SK-N-SH (cell line): ENCODE measurements around the gene GRHL3. TPM values are rescaled to one million over a fixed set of nuclear protein-coding genes. Genes with fewer than 3 reads are reported as not detected.

Experiments
- CTCF ChIA-PET: fragments of 300-600, 350-600 bp; formaldehyde crosslinking; extraction: SDS; loops from one replicate; lab custom pipeline; 2021; lab: Yijun Ruan, JAX
- POLR2A ChIA-PET: fragments of 350-600 bp; sonication (Branson Sonifier 250); formaldehyde crosslinking; extraction: SDS; loops from one replicate; lab custom pipeline; 2020; ENCODE audit warnings: antibody characterized with exemption, inconsistent platforms; lab: Yijun Ruan, JAX
- DNase-seq: peaks from one replicate; pipeline ENCODE4 v3.0.0; 2012
- H2AFZ ChIP-seq: fragments of 200-600 bp; sonication (generic); 2 replicates; pipeline ENCODE4 v1.8.1; 2016; ENCODE audit warnings: antibody characterized with exemption, mild to moderate bottlenecking, low read depth
- H3F3A ChIP-seq: fragments of 200-600 bp; sonication (generic); replicated peaks from 2 replicates; pipeline ENCODE3; 2016; ENCODE audit warnings: antibody characterized with exemption, mild to moderate bottlenecking; ENCODE audit not compliant: insufficient read depth
- H3K27ac ChIP-seq, 2 experiments: fragments of 200-500 bp in 1 of 2; fragments of 200-600 bp in 1 of 2; sonication (Bioruptor generic) in 1 of 2; sonication (generic), shearing (Covaris generic) in 1 of 2; 2 replicates each; pipeline versions ENCODE4 v1.5.1 to v1.6.1; 2014 to 2016; ENCODE audit warnings: low read depth in 2 of 2, inconsistent platforms in 1 of 2, low read length in 1 of 2, mild to moderate bottlenecking in 1 of 2, mixed read lengths in 1 of 2
- H3K27me3 ChIP-seq: fragments of 200-600 bp; sonication (generic), shearing (Covaris generic); 2 replicates; pipeline ENCODE4 v1.6.1; 2016; ENCODE audit warnings: mixed run types; ENCODE audit not compliant: insufficient read depth
- H3K36me3 ChIP-seq, 2 experiments: fragments of 200-500 bp in 1 of 2; fragments of 200-600 bp in 1 of 2; sonication (Bioruptor generic) in 1 of 2; sonication (generic) in 1 of 2; replicated peaks in 1 of 2; 2 replicates each; pipeline versions ENCODE3 to v1.5.1; 2014 to 2016; ENCODE audit warnings: low read length in 1 of 2, mild to moderate bottlenecking in 1 of 2; ENCODE audit not compliant: insufficient read depth in 2 of 2, control insufficient read depth in 1 of 2
- H3K4me1 ChIP-seq, 2 experiments: fragments of 200-500 bp in 1 of 2; fragments of 200-600 bp in 1 of 2; sonication (Bioruptor generic) in 1 of 2; sonication (generic), shearing (Covaris generic) in 1 of 2; 2 replicates each; pipeline versions ENCODE4 v1.5.1 to v1.6.1; 2014 to 2016; ENCODE audit warnings: low read depth in 1 of 2, low read length in 1 of 2, mixed run types in 1 of 2; ENCODE audit not compliant: insufficient read depth in 2 of 2, control insufficient read depth in 1 of 2
- H3K4me2 ChIP-seq: fragments of 200-600 bp; sonication (generic), shearing (Covaris generic); 2 replicates; pipeline ENCODE4 v1.6.1; 2017; ENCODE audit warnings: mixed run types
- H3K4me3 ChIP-seq, 2 experiments: fragments of 200-500 bp in 1 of 2; fragments of 200-600 bp in 1 of 2; sonication (Bioruptor generic) in 1 of 2; sonication (generic), shearing (Covaris generic) in 1 of 2; 2 replicates each; pipeline versions ENCODE4 v1.5.1 to v1.8.1; 2014 to 2016; ENCODE audit warnings: low read depth in 2 of 2, inconsistent platforms in 1 of 2, low read length in 1 of 2, mild to moderate bottlenecking in 1 of 2, mixed read lengths in 1 of 2, moderate library complexity in 1 of 2
- H3K79me2 ChIP-seq: fragments of 200-600 bp; sonication (generic); 2 replicates; pipeline ENCODE4 v1.8.1; 2017; ENCODE audit warnings: mild to moderate bottlenecking; ENCODE audit not compliant: insufficient read depth
- H3K9ac ChIP-seq: fragments of 200-600 bp; sonication (generic); 2 replicates; pipeline ENCODE4 v1.6.1; 2017; ENCODE audit warnings: mixed run types
- H3K9me2 ChIP-seq: fragments of 200-600 bp; sonication (generic); 2 replicates; pipeline ENCODE4 v1.6.1; 2017; ENCODE audit warnings: mixed run types
- H3K9me3 ChIP-seq: fragments of 200-600 bp; sonication (generic); 2 replicates; pipeline ENCODE4 v1.6.1; 2017; ENCODE audit warnings: mixed run types, mild to moderate bottlenecking, moderate library complexity
- H4K20me1 ChIP-seq: fragments of 200-600 bp; sonication (generic); 2 replicates; pipeline ENCODE4 v1.6.1; 2017; ENCODE audit warnings: mild to moderate bottlenecking, mixed run types; ENCODE audit not compliant: insufficient read depth
- CHD2 ChIP-seq: fragments of 150-350 bp; IDR thresholded peaks from 2 replicates; pipeline ENCODE4 v1.6.1; 2018; ENCODE audit warnings: low read length; ENCODE audit not compliant: partially characterized antibody
- ELF1 ChIP-seq: IDR thresholded peaks from 2 replicates; pipeline ENCODE4 v1.4.0; 2012
- EP300 ChIP-seq, 2 experiments: IDR thresholded peaks; 2 replicates each; pipeline versions ENCODE4 v1.4.0 to v1.6.1; 2012; ENCODE audit warnings: borderline replicate concordance in 1 of 2, low read depth in 1 of 2, low read length in 1 of 2
- FOSL2 ChIP-seq: IDR thresholded peaks from 2 replicates; pipeline ENCODE4 v1.4.0; 2012; ENCODE audit warnings: low read depth, mild to moderate bottlenecking, moderate library complexity, borderline replicate concordance
- MAX ChIP-seq: IDR thresholded peaks from 2 replicates; pipeline ENCODE4 v1.4.0; 2012; ENCODE audit warnings: low read depth
- NRF1 ChIP-seq: IDR thresholded peaks from 2 replicates; pipeline ENCODE4 v1.6.1; 2012; ENCODE audit warnings: low read depth, mild to moderate bottlenecking, low read length
- PBX3 ChIP-seq: IDR thresholded peaks from 2 replicates; pipeline ENCODE4; 2012
- REST ChIP-seq: IDR thresholded peaks from 2 replicates; pipeline ENCODE4 v1.6.1; 2012; ENCODE audit warnings: mild to moderate bottlenecking, low read depth, low read length, moderate library complexity
- RFX5 ChIP-seq: IDR thresholded peaks from 2 replicates; pipeline ENCODE4 v1.6.1; 2012; ENCODE audit warnings: mild to moderate bottlenecking, improper control_type of control experiment, low read length
- RXRA ChIP-seq: IDR thresholded peaks from 2 replicates; pipeline ENCODE4 v1.4.0; 2012; ENCODE audit warnings: low read depth, mild to moderate bottlenecking, borderline replicate concordance
- SIN3A ChIP-seq: IDR thresholded peaks from 2 replicates; pipeline ENCODE4 v1.6.1; 2012; ENCODE audit warnings: low read depth, mild to moderate bottlenecking, low read length, moderate library complexity, borderline replicate concordance
- TAF1 ChIP-seq: IDR thresholded peaks from 2 replicates; pipeline ENCODE4 v1.6.1; 2012; ENCODE audit warnings: low read depth, mild to moderate bottlenecking, low read length, moderate library complexity, borderline replicate concordance
- TCF12 ChIP-seq: IDR thresholded peaks from 2 replicates; pipeline ENCODE4 v1.4.0; 2012
- USF2 ChIP-seq: fragments of 150-350 bp; IDR thresholded peaks from 2 replicates; pipeline ENCODE4 v1.6.1; 2017; ENCODE audit warnings: antibody characterized with exemption, low read length, low read depth, borderline replicate concordance
- YY1 ChIP-seq: IDR thresholded peaks from 2 replicates; pipeline ENCODE4 v1.4.0; 2012; ENCODE audit warnings: low read depth, mild to moderate bottlenecking
- ZBTB33 ChIP-seq: IDR thresholded peaks from 2 replicates; pipeline ENCODE4 v1.4.0; 2012; ENCODE audit warnings: low read depth, borderline replicate concordance
- WGBS: methylation state at CpG from one replicate; pipeline ENCODE4 v1.1.6; 2017; ENCODE audit warnings: low lambda C conversion rate; 5-methylcytosine and 5-hydroxymethylcytosine counted together
- polyA plus RNA-seq, 3 experiments: library from polyadenylated mRNA; depleted of rRNA; stranded (reverse); fragments of >200 nt; gene quantifications; 2 replicates each; pipeline ENCODE4 v1.2.3, GENCODE V29; 2012

The GRHL3 gene
- polyA plus RNA-seq, 1 of the 3 experiments (the other 2 are of a cell fraction), result 0.05 TPM

- Histone ChIP-seq H2AFZ (no peak overlapping the region), H3K27ac (no peak overlapping the region), H3K27me3 (no peaks in the 10 kb centered on the region), H3K4me2 (no peak overlapping the region), H3K9ac (no peak overlapping the region), H3F3A (no peaks in the 10 kb centered on the region), H3K36me3 (peaks cover 0 to 6% of the 10 kb centered on the region in 2 experiments), H3K79me2 (no peaks in the 10 kb centered on the region), H3K4me1 (peaks cover 0 to 4% of the 10 kb centered on the region in 2 experiments; a peak in 1 of 4 replicates), H3K4me3 (no peak overlapping the region)
- ChIA-PET CTCF (interaction anchor here (0.9 to 1.4 kb wide), 3 partner anchors 12 to 154 kb away, joined by 3 to 5 read pairs (median 3); no protein-coding TSS in a partner anchor), POLR2A (no interaction called here)
- WGBS, result 100% methylated on average over 1 of the region's 3 CpGs
- DNase-seq, result no peak
- no peak for TF ChIP-seq NRF1
- TF ChIP-seq CHD2, result no peak
- TF ChIP-seq EP300 (IDR thresholded peaks at IDR 0.05; ENCODE audit: borderline replicate concordance in 1 of 2, low read depth in 1 of 2, low read length in 1 of 2), result no peak
- no peak for TF ChIP-seq ELF1
- no peak for TF ChIP-seq PBX3
- no peak for TF ChIP-seq SIN3A
- TF ChIP-seq RXRA, result no peak
- TF ChIP-seq USF2, result no peak
- no peak for TF ChIP-seq YY1
- TF ChIP-seq FOSL2, result no peak
- TF ChIP-seq MAX, result no peak
- TF ChIP-seq ZBTB33, result no peak
- no peak for TF ChIP-seq RFX5
- no peak for TF ChIP-seq REST
- TF ChIP-seq TCF12, result no peak
- TF ChIP-seq TAF1, result no peak
- TF ChIP-seq, all 33 proteins: peak for 0
- H3K9me2 ChIP-seq, result no peaks in the 10 kb centered on the region
- H4K20me1 ChIP-seq, result no peaks in the 10 kb centered on the region
- H3K9me3 ChIP-seq, result no peaks in the 10 kb centered on the region
Observed at GRCh38 chr1:24355466-24355865, 36.3 kb downstream of the GRHL3 start.
